HPDE6-E6E7 (cell line): ENCODE measurements around the gene PISD.
"Not testable (repeated sequence)": the region's sequence is repeated elsewhere in the genome, so short reads cannot be mapped to it uniquely, and the experiment has no call there.

Source experiments
- DNase-seq: peaks from one replicate; pipeline ENCODE4 v3.0.0; 2011; ENCODE audit warnings: missing footprints; ENCODE audit errors: extremely low spot score

The PISD gene

DNA sequence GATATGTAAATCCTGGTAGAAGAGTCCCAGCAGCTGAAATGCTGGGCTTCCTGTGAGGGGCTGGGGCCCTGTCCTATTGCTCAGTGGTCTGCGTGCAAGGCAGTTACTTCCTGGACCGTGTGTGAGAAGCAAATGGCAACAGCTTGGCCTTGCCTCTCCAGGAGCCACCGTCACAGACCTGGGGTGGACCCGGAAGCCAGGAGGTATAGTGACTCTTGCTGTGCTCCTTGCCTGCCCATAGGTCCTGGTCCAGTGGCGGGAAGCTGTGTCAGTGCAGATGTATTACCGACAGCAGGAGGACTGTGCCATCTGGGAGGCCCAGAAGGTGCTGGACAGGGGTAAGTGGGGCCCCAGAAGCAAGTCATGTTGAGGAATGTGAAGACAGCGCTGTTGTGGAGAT, 54.3 kb downstream of the PISD start:
- DNase-seq, result no peak

DNA sequence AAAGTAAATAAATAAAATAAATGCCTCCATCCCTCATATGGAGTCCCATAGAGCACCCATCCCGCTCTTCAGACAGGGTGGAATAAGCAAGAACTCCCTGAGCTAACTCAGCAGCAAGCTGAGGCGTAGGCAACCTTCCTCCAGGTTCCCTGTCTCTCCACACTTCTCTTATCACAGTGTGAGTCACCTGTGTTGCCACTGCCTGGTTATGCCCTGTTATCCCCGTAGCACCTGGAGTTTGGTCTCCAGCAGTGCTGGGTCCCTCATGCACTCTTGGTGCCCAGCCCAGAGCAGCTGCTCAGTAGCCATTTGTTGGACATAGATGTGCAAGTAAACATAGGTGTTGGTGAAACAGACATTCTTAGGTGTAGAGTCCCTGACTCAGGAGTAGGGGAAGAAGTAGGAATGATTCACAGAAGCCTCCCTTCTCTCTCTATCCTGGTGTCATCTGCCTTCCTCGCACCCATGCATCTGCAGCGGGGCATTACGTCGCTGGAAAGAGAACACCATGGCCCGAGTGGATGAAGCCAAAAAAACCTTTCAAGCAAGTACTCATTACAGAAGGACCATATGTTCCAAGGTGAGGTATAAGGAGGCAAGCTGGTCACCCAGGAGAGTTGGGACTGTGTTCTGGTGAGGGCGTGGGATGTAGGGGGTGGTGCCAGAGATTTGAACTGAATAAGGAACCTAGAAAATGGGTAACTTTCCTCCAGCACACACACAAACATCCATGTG, 56.0 kb downstream of the PISD start:
- no peak for DNase-seq

DNA sequence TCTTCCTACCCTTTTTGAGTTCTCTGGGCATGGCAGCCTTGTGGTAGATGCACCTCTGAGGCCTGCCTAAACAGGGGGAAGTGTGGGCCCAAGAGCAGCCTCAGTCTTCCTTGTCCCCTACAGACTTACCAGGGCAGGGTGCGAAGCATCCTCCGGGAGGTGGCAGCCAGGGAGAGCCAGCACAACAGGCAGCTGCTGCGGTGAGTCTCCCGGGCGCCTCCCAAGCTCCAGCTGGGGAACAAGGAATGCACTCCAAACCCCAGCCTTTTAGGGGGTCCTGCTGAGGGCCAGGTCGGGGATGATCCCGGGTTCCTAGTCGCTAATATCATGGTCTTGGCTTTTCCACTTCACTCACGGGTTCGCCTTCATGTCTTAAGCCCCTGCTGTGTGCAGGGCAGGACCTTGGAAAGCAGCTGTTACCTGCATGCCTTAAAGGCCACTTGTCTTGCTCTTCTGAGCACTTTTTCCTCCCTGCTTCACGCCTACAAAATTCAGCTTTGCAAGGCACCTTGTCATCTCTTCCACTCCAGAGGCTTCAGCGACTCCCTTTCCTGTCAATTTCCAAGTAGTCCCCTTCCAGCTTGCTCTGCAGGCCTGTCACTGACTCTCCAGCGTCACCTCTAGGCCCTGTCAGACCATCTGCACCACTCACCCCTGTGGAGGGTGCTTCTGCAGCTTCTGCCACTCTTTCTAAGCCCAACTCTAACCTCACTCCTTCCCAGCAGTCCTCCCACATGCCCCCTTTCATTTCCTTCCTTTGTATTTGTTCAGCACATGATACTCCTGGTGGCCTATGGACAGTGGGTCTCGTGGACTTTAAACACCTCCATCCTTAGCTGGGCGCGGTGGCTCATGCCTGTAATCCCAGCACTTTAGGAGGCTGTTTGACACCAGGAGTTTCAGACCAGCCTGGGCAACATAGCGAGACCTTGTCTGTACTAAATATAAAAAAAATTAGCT, 57.0 kb downstream of the PISD start:
- no peak for DNase-seq

DNA sequence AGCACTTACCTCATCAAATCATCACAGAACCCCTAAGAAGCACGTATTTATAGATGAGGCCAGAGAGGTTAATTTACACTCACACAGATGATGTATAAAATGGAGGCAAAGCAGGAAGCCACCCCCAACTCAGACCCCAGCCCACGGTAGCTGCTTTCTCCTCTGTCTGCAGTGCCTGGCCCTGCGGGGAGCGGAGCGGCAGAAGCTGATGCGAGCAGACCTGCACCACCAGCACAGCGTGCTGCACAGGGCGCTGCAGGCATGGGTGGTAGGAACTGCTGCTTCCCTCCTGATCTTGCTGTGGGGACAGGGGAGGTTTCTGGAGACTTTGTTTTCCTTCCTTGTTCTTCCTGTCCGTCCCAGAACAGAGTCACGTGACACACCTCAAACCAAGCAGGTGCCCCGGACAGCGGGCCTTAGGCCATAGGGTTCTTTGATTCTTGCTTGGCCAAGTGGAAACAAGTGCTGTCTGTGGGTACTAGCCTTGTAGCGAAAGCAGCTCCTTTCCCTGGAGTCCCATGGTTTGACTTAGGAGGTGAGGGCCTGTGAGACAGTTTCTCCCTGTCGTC, 57.8 kb downstream of the PISD start:
- no peak for DNase-seq

DNA sequence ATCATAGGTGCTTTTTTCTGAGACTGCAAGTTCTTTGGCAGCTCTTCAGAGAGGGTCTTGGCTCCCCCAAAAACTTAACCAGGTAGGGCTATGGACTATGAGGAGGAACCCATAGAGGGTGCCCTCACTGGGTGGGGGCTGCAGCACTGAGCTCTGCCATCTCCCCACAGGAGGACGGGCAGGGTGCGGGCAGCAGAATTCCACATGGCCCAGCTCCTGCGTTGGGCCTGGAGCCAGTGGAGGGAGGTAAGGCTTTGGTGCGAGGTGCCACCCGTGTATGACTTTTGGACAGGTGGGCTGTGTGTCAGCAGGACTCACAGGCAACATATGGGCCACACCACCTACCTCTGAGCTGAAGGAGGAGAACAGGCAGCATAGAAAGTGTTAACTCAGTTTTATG, 58.4 kb downstream of the PISD start:
- DNase-seq, result no peak

DNA sequence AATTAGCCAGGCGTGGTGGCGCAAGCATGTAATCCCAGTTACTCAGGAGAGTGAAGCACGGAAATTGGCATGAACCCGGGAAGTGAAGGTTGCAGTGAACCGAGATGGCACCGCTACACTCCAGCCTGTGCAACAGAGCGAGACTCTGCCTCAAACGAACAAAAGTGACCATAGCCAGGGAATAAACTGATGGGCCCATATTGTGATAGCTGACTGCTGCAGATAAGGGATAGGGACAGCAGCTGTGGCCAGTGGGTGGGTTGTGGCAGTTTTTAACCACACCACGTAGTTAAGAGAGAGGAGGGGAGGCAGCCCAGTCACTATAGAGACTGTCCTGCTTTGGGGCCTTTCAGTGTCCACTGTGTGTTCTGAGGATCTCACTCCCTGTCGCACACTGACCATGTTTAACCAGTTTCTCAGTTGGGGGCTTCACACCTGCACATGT, 58.9 kb downstream of the PISD start:
- no peak for DNase-seq

DNA sequence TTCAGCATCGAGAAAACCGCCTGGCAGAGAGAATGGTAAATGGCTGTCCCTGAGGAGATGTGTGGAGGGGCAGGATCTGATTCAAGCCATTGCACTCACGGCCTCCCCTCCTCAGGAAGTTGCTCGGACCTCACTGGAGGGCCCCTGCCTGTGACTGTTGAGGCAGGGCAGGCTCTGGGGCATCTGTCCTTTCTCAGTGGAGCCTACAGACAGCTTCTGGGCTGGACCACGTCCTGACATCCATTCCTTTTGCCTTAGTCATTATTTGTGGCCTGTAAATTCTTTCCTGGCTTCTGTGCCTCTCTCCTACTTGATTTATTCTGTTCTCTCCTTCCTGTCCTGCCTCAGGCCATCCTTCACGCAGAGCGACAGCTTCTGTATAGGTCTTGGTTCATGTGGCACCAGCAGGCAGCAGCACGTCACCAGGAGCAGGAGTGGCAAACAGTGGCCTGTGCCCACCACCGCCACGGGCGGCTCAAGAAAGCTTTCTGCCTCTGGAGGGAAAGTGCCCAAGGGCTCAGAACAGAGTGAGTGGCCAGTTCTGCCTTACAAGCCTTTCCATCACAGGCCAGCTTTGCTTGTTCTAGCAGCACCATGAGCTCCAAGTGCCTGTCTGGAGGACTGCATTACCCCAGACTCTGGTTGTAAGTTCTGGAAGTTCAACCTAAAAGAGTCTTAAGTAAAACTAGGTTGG, 59.6 kb downstream of the PISD start:
- DNase-seq, result no peak

DNA sequence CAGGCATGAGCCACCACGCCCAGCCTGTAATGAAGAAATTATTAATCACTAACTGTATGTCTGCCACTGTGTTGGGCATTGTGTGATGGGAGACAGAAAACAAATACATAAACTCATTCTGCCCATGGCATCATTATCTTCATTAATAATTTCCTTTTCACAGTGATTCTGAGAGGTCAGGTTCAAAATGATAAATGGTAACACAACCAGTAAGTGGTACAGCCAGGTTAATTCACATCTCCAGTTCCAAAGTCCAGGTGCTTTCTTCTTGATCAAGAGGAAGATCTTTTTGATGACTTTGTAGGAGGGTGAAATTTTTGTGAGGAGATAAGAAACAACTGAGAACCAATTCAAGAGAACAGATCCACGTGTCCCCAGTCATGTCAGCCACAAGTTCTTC, 66.7 kb downstream of the PISD start:
- no peak for DNase-seq

DNA sequence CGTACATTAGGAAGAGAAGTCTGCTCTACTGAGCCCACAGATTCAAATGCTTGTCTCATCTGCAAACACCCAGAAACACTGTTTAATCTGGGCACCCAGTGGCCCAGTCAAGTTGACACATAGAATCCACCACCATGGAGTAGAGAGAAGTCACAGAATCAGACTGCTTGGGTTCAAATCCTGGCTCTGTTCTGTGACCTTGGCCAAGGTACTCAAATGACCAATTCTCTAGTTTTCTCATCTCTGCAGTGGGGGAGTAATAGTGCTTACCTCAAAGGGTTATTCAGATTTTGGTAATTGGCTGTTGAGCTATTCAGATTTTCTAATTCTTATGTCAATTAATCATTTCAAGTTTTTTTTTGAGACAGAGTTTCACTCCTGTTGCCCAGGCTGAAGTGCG, 71.9 kb downstream of the PISD start:
- not testable (repeated sequence) for DNase-seq

DNA sequence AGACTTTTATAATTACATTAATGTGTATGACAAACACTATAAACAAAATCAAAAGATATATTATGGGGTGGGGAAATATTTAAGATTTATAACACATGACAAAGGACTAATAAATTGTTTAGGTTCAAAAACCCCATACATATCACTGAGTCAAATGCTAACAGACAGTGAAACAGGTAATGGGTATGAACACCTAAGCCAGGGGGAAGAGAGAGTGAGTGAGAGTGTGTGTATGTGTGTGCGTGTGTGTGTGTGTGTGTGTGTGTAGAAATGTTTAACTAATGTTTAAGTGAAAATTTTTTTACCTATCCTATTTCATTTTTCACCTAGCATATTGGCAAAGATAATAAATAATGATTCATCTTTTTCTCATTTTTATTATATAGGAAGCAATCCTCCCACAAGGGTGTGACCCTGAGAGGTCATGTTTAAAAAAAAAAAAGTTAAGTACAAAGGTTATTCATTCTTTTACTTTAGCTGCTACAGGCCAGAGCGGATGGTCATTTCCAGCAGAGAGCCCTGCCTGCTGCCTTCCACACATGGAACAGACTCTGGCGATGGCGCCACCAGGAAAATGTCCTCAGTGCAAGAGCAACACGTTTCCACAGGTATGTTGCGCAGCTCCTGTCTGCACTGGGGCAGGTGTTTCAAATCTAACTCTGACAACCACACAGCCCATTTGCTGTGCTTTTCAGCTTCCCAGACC, 72.9 kb downstream of the PISD start:
- no peak for DNase-seq

DNA sequence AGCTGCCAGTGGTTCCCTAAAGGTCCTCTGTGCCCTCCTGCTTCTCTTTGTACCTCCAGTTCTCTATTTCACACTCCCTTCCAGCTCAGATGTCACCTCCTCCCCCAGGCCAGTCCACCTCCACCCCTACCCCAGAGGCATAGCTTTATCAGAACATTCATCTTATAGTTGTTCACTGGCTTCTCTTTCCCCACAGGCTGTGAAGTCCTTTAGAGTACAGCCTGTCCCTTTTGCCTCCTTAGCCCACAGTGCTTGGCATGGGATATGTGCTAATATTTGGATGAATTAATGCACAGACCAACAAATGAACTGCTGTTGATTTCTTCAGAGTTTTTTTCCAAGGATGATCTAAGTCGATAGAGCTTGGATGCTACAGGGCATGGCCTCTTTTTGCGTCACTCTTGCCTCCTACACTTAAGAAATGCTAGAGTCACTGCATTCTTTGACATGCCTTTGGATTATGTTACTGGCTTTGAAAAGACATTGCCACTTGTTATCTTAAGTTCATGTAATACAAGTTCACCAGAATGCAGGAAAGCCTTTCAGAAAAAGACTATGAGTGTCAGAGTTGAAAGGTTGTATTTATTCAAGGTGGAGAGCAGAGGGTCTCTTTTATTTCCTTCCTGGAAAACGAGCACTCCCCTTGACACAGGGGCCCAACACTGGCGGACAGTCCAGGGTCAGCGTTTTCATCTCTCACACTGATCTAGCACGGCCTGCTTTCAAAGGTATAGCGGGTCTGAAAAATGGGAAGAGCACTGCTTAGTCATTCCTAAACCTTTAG, 75.7 kb downstream of the PISD start:
- DNase-seq, result no peak

DNA sequence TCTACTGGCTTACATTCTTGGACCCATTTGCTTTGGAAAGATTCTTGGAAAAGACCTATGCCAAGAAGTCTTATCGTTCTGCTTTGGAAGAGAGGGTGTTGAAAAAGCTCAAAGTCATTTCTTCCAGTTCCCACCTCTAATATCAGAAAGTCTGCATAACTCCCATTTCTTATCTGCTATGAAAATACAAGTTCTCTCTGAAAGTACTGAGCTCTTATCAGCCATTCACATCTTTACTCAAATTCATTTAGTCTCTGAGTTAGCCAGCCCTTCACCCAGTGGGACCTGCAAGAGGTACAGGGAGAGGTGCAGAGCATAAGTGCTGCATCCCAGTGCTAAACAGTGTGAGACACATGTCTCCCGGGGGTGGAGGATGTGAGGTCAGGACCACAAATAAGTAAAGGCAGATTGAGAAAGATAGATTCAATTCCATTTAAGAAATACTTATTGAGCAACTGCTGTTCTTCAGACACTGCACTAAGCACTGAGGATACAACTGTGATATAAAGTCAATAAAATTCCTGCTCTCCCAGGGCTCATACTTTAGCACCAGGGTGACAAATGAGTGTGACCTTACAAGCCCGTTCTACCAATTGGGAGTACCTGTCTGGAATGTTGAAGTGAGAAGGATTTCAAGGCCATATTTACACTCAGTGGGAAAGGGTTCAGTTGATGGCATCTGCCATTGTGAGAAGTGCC, 76.7 kb downstream of the PISD start:
- no peak for DNase-seq

DNA sequence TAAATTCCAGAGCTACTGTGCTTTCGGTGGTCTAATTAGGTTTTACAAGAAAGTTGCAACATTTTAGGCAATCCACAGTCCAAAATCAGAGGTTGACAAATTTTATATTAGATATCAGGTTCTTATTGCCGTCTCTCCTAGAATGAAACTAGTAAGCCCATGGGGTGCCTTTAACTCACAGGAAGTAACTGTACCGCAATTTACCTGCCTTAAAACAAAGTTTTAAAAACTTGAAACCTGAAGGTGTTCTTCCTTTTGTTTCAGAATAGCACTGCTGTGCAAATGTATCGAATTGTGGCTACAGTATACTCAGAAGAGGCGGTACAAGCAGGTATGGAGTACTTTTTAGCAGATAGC, 77.2 kb downstream of the PISD start:
- DNase-seq, result no peak

DNA sequence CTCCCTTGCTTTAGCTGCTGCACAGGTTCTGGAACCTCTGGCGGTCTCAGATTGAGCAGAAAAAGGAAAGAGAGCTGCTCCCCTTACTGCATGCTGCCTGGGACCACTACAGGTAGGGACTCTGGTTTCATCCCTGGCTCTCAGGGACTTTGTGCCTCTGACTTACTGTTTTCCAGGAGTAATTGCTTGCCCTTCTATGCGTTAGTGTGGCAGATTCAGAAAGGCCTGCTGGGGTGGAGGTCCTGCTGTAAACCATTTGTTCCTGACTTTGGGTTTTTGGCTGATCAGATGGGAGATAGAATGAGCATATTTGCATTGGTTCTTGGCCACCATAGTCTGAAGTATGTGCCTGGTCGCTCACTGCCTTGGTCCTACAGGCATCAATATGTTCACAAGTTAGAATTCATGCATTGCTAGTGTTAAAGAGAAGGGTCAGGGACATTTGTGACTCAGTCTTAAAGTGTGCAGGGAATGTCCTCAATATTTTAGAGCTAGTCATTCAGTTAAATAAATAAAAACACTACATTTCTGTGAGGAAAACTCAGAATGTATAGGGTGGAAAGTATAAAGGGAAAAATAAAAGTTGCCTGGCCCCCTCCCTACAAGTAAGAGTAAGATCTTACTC, 78.0 kb downstream of the PISD start:
- DNase-seq, result no peak

DNA sequence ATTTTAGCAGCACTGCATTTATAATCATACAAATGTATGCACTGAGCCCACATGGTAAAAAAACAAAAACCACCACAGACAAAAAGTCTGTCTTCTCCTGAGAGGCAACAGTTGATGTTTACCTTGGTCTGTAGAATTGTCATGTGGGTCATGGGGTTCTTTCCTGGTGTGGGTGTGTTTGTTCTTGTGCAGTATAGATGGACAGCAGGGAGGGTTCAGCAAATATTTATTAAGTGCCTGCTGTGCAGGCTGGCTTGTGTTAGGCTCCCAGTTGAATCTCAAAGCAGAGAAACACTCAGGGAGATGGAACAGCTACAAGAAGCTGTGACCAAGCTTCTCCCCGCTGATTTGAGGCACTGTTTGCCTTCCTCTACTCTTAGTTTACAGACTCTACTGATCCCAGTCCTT, 82.2 kb downstream of the PISD start:
- no peak for DNase-seq

DNA sequence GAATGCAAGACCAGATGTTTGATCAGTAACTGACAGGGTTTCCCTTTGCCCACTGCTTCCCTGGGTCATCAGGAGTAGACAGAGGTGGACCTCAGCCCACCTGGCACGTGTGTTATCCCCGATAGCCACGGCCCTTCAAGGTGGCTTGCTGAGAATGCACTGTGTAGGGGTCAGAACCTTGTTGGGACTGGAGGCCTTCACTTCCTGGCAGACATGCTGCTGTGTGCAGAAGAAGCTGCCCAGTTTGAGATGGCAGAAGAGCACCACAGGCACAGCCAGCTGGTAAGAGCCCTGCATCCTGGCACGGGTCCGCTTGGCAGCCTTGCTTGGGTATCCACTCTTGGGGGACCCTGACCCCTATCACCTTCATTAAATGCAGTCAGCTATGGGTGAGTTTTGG, 83.8 kb downstream of the PISD start:
- DNase-seq, result no peak

DNA sequence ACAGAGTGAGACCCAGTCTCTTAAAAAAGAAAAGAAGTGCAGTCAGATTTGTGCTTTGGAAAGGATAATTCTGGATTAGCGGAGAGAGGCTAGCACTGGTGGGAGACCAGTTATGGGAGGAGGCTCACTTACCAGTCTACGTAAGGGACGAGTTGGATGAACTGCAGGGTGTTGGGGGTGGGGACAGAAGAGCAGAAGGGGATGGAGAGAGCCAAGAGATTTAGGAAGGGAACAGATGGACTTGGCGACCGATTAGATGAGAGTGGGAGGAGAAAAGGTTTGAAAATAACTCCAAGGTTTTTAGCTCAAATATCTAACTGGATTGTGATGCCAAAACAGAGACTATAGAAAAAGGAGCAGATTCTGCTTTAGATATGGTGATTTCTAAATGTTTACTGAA, 84.3 kb downstream of the PISD start:
- no peak for DNase-seq

DNA sequence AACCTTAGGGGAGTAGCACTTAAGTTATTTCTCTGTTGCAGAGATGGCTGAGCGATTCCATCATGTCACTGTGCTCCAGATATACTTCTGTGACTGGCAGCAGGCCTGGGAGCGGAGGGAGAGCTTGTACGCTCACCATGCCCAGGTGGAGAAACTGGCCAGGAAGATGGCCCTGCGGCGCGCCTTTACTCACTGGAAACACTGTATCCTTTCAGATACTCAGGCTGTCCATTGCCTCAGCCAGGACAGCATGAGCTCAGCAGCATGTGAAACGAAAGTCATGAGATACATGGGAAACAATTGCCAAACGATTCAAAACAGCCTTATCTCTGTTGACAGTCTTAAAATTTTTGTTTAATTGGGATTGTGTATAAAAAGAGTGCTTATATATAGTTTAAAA, 86.8 kb downstream of the PISD start:
- no peak for DNase-seq

DNA sequence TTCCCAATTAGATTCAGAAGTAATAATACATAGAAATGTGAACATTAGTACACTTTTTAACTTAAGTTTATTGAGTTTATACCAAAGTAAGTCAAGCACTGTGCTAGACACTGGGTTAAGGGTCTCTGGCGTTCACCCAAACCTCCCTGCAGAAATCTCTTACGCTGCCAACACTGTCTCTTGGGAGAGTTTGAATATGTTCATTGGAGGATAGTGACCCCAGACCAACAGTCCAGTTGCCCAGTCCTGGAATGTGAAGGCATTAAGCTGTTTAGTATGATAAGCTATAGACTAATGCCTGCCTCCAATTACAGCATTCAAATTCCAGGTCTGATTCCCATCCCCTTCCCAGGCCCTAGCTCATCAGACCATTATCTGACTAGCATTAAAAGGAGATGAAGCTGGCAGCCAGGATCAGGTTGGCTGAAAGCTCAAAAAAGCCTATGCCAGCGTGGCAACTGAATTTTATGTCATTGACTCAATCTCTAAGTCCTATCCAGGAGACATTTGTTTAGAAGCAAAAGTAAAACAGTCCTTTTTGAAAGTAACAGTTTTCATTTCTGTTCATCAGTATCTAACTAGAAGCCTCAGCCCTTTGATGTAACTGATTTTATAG, 87.9 kb downstream of the PISD start:
- DNase-seq, result no peak
